SK-N-SH (cell line): ENCODE results near the gene TNFRSF14. TPM values are rescaled to one million over a fixed set of nuclear protein-coding genes. Genes with fewer than 3 reads are reported as not detected.

Experiments used
- CTCF ChIA-PET: fragments of 300-600, 350-600 bp; formaldehyde crosslinking; extraction: SDS; loops from one replicate; lab custom pipeline; 2021; lab: Yijun Ruan, JAX
- POLR2A ChIA-PET: fragments of 350-600 bp; sonication (Branson Sonifier 250); formaldehyde crosslinking; extraction: SDS; loops from one replicate; lab custom pipeline; 2020; ENCODE audit warnings: antibody characterized with exemption, inconsistent platforms; lab: Yijun Ruan, JAX
- DNase-seq: peaks from one replicate; pipeline ENCODE4 v3.0.0; 2012
- H2AFZ ChIP-seq: fragments of 200-600 bp; sonication (generic); 2 replicates; pipeline ENCODE4 v1.8.1; 2016; ENCODE audit warnings: antibody characterized with exemption, mild to moderate bottlenecking, low read depth
- H3F3A ChIP-seq: fragments of 200-600 bp; sonication (generic); replicated peaks from 2 replicates; pipeline ENCODE3; 2016; ENCODE audit warnings: antibody characterized with exemption, mild to moderate bottlenecking; ENCODE audit not compliant: insufficient read depth
- H3K27ac ChIP-seq, 2 experiments: fragments of 200-500 bp in 1 of 2; fragments of 200-600 bp in 1 of 2; sonication (Bioruptor generic) in 1 of 2; sonication (generic), shearing (Covaris generic) in 1 of 2; 2 replicates each; pipeline versions ENCODE4 v1.5.1 to v1.6.1; 2014 to 2016; ENCODE audit warnings: low read depth in 2 of 2, inconsistent platforms in 1 of 2, low read length in 1 of 2, mild to moderate bottlenecking in 1 of 2, mixed read lengths in 1 of 2
- H3K27me3 ChIP-seq: fragments of 200-600 bp; sonication (generic), shearing (Covaris generic); 2 replicates; pipeline ENCODE4 v1.6.1; 2016; ENCODE audit warnings: mixed run types; ENCODE audit not compliant: insufficient read depth
- H3K36me3 ChIP-seq, 2 experiments: fragments of 200-500 bp in 1 of 2; fragments of 200-600 bp in 1 of 2; sonication (Bioruptor generic) in 1 of 2; sonication (generic) in 1 of 2; replicated peaks in 1 of 2; 2 replicates each; pipeline versions ENCODE3 to v1.5.1; 2014 to 2016; ENCODE audit warnings: low read length in 1 of 2, mild to moderate bottlenecking in 1 of 2; ENCODE audit not compliant: insufficient read depth in 2 of 2, control insufficient read depth in 1 of 2
- H3K4me1 ChIP-seq, 2 experiments: fragments of 200-500 bp in 1 of 2; fragments of 200-600 bp in 1 of 2; sonication (Bioruptor generic) in 1 of 2; sonication (generic), shearing (Covaris generic) in 1 of 2; 2 replicates each; pipeline versions ENCODE4 v1.5.1 to v1.6.1; 2014 to 2016; ENCODE audit warnings: low read depth in 1 of 2, low read length in 1 of 2, mixed run types in 1 of 2; ENCODE audit not compliant: insufficient read depth in 2 of 2, control insufficient read depth in 1 of 2
- H3K4me2 ChIP-seq: fragments of 200-600 bp; sonication (generic), shearing (Covaris generic); 2 replicates; pipeline ENCODE4 v1.6.1; 2017; ENCODE audit warnings: mixed run types
- H3K4me3 ChIP-seq, 2 experiments: fragments of 200-500 bp in 1 of 2; fragments of 200-600 bp in 1 of 2; sonication (Bioruptor generic) in 1 of 2; sonication (generic), shearing (Covaris generic) in 1 of 2; 2 replicates each; pipeline versions ENCODE4 v1.5.1 to v1.8.1; 2014 to 2016; ENCODE audit warnings: low read depth in 2 of 2, inconsistent platforms in 1 of 2, low read length in 1 of 2, mild to moderate bottlenecking in 1 of 2, mixed read lengths in 1 of 2, moderate library complexity in 1 of 2
- H3K79me2 ChIP-seq: fragments of 200-600 bp; sonication (generic); 2 replicates; pipeline ENCODE4 v1.8.1; 2017; ENCODE audit warnings: mild to moderate bottlenecking; ENCODE audit not compliant: insufficient read depth
- H3K9ac ChIP-seq: fragments of 200-600 bp; sonication (generic); 2 replicates; pipeline ENCODE4 v1.6.1; 2017; ENCODE audit warnings: mixed run types
- H3K9me2 ChIP-seq: fragments of 200-600 bp; sonication (generic); 2 replicates; pipeline ENCODE4 v1.6.1; 2017; ENCODE audit warnings: mixed run types
- H3K9me3 ChIP-seq: fragments of 200-600 bp; sonication (generic); 2 replicates; pipeline ENCODE4 v1.6.1; 2017; ENCODE audit warnings: mixed run types, mild to moderate bottlenecking, moderate library complexity
- H4K20me1 ChIP-seq: fragments of 200-600 bp; sonication (generic); 2 replicates; pipeline ENCODE4 v1.6.1; 2017; ENCODE audit warnings: mild to moderate bottlenecking, mixed run types; ENCODE audit not compliant: insufficient read depth
- CHD2 ChIP-seq: fragments of 150-350 bp; IDR thresholded peaks from 2 replicates; pipeline ENCODE4 v1.6.1; 2018; ENCODE audit warnings: low read length; ENCODE audit not compliant: partially characterized antibody
- ELF1 ChIP-seq: IDR thresholded peaks from 2 replicates; pipeline ENCODE4 v1.4.0; 2012
- EP300 ChIP-seq, 2 experiments: IDR thresholded peaks; 2 replicates each; pipeline versions ENCODE4 v1.4.0 to v1.6.1; 2012; ENCODE audit warnings: borderline replicate concordance in 1 of 2, low read depth in 1 of 2, low read length in 1 of 2
- FOSL2 ChIP-seq: IDR thresholded peaks from 2 replicates; pipeline ENCODE4 v1.4.0; 2012; ENCODE audit warnings: low read depth, mild to moderate bottlenecking, moderate library complexity, borderline replicate concordance
- FOXJ3 ChIP-seq: sonication (generic); formaldehyde crosslinking; IDR thresholded peaks from 2 replicates; pipeline ENCODE4 v1.5.1; 2020; ENCODE audit warnings: mild to moderate bottlenecking, missing genetic modification reagents
- FOXM1 ChIP-seq: IDR thresholded peaks from 2 replicates; pipeline ENCODE4 v1.4.0; 2012; ENCODE audit warnings: low read depth, mild to moderate bottlenecking
- GABPA ChIP-seq: IDR thresholded peaks from 2 replicates; pipeline ENCODE4 v1.4.0; 2012; ENCODE audit warnings: low read depth, mild to moderate bottlenecking
- GATA2 ChIP-seq: sonication (generic); formaldehyde crosslinking; IDR thresholded peaks from 2 replicates; pipeline ENCODE4 v1.5.0; 2020; ENCODE audit warnings: mild to moderate bottlenecking, missing genetic modification reagents
- MEF2A ChIP-seq: IDR thresholded peaks from 2 replicates; pipeline ENCODE4 v1.4.0; 2012; ENCODE audit warnings: low read depth, borderline replicate concordance
- MXI1 ChIP-seq: IDR thresholded peaks from 2 replicates; pipeline ENCODE4 v1.6.1; 2012; ENCODE audit warnings: mild to moderate bottlenecking, low read depth, low read length, improper control_type of control experiment
- NFIC ChIP-seq: IDR thresholded peaks from 2 replicates; pipeline ENCODE4 v1.4.0; 2012; ENCODE audit warnings: borderline replicate concordance
- RFX5 ChIP-seq: IDR thresholded peaks from 2 replicates; pipeline ENCODE4 v1.6.1; 2012; ENCODE audit warnings: mild to moderate bottlenecking, improper control_type of control experiment, low read length
- RXRA ChIP-seq: IDR thresholded peaks from 2 replicates; pipeline ENCODE4 v1.4.0; 2012; ENCODE audit warnings: low read depth, mild to moderate bottlenecking, borderline replicate concordance
- TAF1 ChIP-seq: IDR thresholded peaks from 2 replicates; pipeline ENCODE4 v1.6.1; 2012; ENCODE audit warnings: low read depth, mild to moderate bottlenecking, low read length, moderate library complexity, borderline replicate concordance
- YY1 ChIP-seq: IDR thresholded peaks from 2 replicates; pipeline ENCODE4 v1.4.0; 2012; ENCODE audit warnings: low read depth, mild to moderate bottlenecking
- WGBS: methylation state at CpG from one replicate; pipeline ENCODE4 v1.1.6; 2017; ENCODE audit warnings: low lambda C conversion rate; 5-methylcytosine and 5-hydroxymethylcytosine counted together
- polyA plus RNA-seq, 3 experiments: library from polyadenylated mRNA; depleted of rRNA; stranded (reverse); fragments of >200 nt; gene quantifications; 2 replicates each; pipeline ENCODE4 v1.2.3, GENCODE V29; 2012
- TF ChIP-seq, protein P1 (sequence below): IDR thresholded peaks from 2 replicates; pipeline ENCODE4 v1.4.0; 2012; ENCODE audit warnings: low read depth
- TF ChIP-seq, protein P2 (sequence below): IDR thresholded peaks from 2 replicates; pipeline ENCODE4 v1.4.0; 2012; ENCODE audit warnings: low read depth, borderline replicate concordance
- TF ChIP-seq, protein P3 (sequence below): IDR thresholded peaks from 2 replicates; pipeline ENCODE4 v1.6.1; 2012; ENCODE audit warnings: mild to moderate bottlenecking, low read depth, low read length, moderate library complexity
- TF ChIP-seq, protein P4 (sequence below): fragments of 200-600 bp; sonication (generic); IDR thresholded peaks from 2 replicates; pipeline ENCODE4 v1.6.1; 2017; ENCODE audit warnings: antibody characterized with exemption, mild to moderate bottlenecking, moderate library complexity

Gene TNFRSF14
- polyA plus RNA-seq, 1 of the 3 experiments (the other 2 are of a cell fraction) = 0.28 TPM

- WGBS = 42% methylated on average over 3 of the region's 5 CpGs
- Histone ChIP-seq H3K4me1 (peaks cover 0 to 28% of the 10 kb centered on the region in 2 experiments; a peak in 1 of 4 replicates), H3K27ac (no peak overlapping the region), H3K4me3 (no peak overlapping the region), H3F3A (peaks cover 6% of the 10 kb centered on the region), H3K9me3 (no peaks in the 10 kb centered on the region), H3K9ac (no peak overlapping the region), H4K20me1 (no peaks in the 10 kb centered on the region), H3K27me3 (no peaks in the 10 kb centered on the region), H3K4me2 (no peak overlapping the region), H3K79me2 (peaks cover 6% of the 10 kb centered on the region; the same call in 1 of the 2 replicates), H3K36me3 (no peaks in the 10 kb centered on the region), H3K9me2 (no peaks in the 10 kb centered on the region), H2AFZ (no peak overlapping the region)
- no peak for DNase-seq
- ChIA-PET POLR2A (no interaction called here), CTCF (interaction anchor here (2.8 kb wide), 1 partner anchor 123 kb away, joined by 8 read pairs; no protein-coding TSS in a partner anchor)
- TF ChIP-seq RXRA (no peak), GABPA (no peak), FOXM1 (no peak), FOSL2 (no peak), FOXJ3 (CRISPR knock-in tag) (no peak), TAF1 (no peak), GATA2 (CRISPR knock-in tag) (no peak), MXI1 (no peak), EP300 (IDR thresholded peaks at IDR 0.05; ENCODE audit: borderline replicate concordance in 1 of 2, low read depth in 1 of 2, low read length in 1 of 2) (no peak), NFIC (no peak), ELF1 (no peak), YY1 (no peak), RFX5 (no peak), MEF2A (no peak), CHD2 (no peak)
- TF ChIP-seq, protein P1, sequence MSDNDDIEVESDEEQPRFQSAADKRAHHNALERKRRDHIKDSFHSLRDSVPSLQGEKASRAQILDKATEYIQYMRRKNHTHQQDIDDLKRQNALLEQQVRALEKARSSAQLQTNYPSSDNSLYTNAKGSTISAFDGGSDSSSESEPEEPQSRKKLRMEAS = no peak
- TF ChIP-seq, protein P2, sequence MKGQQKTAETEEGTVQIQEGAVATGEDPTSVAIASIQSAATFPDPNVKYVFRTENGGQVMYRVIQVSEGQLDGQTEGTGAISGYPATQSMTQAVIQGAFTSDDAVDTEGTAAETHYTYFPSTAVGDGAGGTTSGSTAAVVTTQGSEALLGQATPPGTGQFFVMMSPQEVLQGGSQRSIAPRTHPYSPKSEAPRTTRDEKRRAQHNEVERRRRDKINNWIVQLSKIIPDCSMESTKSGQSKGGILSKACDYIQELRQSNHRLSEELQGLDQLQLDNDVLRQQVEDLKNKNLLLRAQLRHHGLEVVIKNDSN = no peak
- TF ChIP-seq, protein P3, sequence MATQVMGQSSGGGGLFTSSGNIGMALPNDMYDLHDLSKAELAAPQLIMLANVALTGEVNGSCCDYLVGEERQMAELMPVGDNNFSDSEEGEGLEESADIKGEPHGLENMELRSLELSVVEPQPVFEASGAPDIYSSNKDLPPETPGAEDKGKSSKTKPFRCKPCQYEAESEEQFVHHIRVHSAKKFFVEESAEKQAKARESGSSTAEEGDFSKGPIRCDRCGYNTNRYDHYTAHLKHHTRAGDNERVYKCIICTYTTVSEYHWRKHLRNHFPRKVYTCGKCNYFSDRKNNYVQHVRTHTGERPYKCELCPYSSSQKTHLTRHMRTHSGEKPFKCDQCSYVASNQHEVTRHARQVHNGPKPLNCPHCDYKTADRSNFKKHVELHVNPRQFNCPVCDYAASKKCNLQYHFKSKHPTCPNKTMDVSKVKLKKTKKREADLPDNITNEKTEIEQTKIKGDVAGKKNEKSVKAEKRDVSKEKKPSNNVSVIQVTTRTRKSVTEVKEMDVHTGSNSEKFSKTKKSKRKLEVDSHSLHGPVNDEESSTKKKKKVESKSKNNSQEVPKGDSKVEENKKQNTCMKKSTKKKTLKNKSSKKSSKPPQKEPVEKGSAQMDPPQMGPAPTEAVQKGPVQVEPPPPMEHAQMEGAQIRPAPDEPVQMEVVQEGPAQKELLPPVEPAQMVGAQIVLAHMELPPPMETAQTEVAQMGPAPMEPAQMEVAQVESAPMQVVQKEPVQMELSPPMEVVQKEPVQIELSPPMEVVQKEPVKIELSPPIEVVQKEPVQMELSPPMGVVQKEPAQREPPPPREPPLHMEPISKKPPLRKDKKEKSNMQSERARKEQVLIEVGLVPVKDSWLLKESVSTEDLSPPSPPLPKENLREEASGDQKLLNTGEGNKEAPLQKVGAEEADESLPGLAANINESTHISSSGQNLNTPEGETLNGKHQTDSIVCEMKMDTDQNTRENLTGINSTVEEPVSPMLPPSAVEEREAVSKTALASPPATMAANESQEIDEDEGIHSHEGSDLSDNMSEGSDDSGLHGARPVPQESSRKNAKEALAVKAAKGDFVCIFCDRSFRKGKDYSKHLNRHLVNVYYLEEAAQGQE = no peak
- TF ChIP-seq, protein P4, sequence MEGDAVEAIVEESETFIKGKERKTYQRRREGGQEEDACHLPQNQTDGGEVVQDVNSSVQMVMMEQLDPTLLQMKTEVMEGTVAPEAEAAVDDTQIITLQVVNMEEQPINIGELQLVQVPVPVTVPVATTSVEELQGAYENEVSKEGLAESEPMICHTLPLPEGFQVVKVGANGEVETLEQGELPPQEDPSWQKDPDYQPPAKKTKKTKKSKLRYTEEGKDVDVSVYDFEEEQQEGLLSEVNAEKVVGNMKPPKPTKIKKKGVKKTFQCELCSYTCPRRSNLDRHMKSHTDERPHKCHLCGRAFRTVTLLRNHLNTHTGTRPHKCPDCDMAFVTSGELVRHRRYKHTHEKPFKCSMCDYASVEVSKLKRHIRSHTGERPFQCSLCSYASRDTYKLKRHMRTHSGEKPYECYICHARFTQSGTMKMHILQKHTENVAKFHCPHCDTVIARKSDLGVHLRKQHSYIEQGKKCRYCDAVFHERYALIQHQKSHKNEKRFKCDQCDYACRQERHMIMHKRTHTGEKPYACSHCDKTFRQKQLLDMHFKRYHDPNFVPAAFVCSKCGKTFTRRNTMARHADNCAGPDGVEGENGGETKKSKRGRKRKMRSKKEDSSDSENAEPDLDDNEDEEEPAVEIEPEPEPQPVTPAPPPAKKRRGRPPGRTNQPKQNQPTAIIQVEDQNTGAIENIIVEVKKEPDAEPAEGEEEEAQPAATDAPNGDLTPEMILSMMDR = no peak
Observed at GRCh38 chr1:2583331-2583791, 27.2 kb downstream of the TNFRSF14 start.
